GM06990 (cell line): ENCODE measurements around the gene PHB1.

Experiments
- DNase-seq: peaks from one replicate; pipeline ENCODE4 v3.0.0-alpha.2; 2011; ENCODE audit not compliant: insufficient read length; ENCODE audit errors: extremely low read depth
- H3K27me3 ChIP-seq: replicated peaks from 2 replicates; pipeline ENCODE4 v1.6.0; 2011; ENCODE audit warnings: low read length; ENCODE audit not compliant: control insufficient read depth, insufficient read depth
- H3K36me3 ChIP-seq: 2 replicates; pipeline ENCODE4 v1.5.1; 2011; ENCODE audit warnings: low read length; ENCODE audit not compliant: control insufficient read depth, insufficient read depth
- H3K4me3 ChIP-seq: replicated peaks from 2 replicates; pipeline ENCODE4 v1.5.1; 2011; ENCODE audit warnings: low read depth, mild to moderate bottlenecking, control low read depth, low read length
- CTCF ChIP-seq: IDR thresholded peaks from 2 replicates; pipeline ENCODE4 v1.5.1; 2011; ENCODE audit warnings: low read length, control low read depth, mild to moderate bottlenecking, inconsistent platforms; ENCODE audit not compliant: insufficient read depth, poor library complexity, severe bottlenecking

The PHB1 gene

DNA sequence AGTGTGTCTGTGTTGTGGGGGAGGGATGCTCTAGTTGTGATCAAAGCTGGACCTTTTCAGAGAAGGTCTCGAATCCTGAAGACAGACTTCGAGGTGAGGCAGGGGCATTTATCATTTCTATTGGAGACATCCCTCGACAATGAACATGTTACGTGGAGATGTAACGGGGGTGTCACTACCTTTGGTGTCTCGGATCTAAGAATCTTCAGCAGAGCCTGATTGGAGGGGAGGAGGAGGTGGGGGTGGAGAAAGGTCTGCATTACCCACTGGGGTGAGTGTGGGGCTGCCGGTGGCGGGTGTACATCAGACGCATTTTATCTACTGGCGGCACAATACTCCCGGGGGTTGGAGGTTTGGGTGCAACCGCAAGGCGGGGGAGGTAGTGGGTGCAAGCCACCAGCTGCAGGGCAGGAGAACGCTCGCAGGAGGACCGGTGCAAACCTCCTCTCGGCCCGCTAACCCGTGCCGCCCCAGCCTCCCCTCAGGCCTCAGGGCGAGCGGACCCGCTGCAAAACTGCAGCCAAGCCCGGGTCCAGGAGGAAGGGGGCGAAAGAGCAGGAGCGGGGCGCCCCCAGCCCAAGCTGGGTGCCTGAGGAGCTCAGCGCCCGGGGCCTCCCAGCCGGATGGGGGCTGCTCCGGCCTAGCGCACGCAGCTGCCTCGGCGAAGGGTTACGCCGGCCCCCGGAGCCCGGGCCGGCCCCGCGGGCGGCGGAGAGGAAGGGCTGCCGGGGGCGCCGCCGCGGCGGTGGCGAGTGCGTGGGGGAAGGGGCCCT lies 53.4 kb downstream of the PHB1 start:
- Histone ChIP-seq H3K36me3 (no peaks in the 10 kb centered on the region; the same call in 1 of the 2 replicates), H3K4me3 (peak overlapping the region; percentile 89), H3K27me3 (no peaks in the 10 kb centered on the region)
- no peak for TF ChIP-seq CTCF
- peak; percentile 81 for DNase-seq

GRCh38 chr17:49360796-49361128 lies 53.9 kb downstream of the PHB1 start:
- no peak for DNase-seq
- no peaks in the 10 kb centered on the region; the same call in 1 of the 2 replicates for H3K36me3 ChIP-seq
- H3K27me3 ChIP-seq, result no peaks in the 10 kb centered on the region
- TF ChIP-seq CTCF, result no peak
- peak overlapping the region; percentile 89 for H3K4me3 ChIP-seq

- TF ChIP-seq CTCF, result no peak
- no peaks in the 10 kb centered on the region for H3K27me3 ChIP-seq
- H3K4me3 ChIP-seq, result peak overlapping the region; percentile 89
- H3K36me3 ChIP-seq, result no peaks in the 10 kb centered on the region
- DNase-seq, result no peak
These were observed 54.5 kb downstream of the PHB1 start for GRCh38 chr17:49359990-49360795.

DNA sequence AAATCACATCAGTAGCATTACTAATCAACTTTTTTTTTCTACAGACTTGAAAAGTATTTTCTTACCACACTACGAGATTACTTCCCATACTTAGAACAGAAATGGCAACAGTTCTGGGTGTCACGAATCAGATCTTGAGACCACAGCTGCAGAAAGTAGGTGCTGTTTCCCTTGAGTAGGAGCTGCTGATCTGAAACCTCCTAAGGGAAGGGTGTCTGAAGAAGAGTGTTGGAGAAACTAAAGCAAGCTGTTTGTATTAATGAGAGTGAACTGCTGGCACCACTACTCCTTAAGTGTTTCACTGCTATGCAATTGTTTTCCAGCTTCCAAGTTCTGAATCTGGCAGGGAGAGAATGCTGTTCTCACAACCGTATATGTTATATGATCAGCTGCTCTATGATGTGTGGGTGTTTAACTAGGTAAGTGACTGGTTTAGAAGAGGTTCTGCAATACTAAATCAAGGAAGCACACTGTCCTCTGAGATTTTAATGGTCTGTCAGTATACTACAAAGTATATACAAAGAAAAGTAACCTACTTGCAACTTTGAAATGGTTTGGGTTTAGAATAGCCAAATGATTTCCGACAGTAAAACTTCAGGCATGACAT lies 55.9 kb downstream of the PHB1 start:
- DNase-seq, result peak; percentile 24
- no peak for TF ChIP-seq CTCF
- Histone ChIP-seq H3K4me3 (peak overlapping the region; percentile 27; the same call in 1 of the 2 replicates), H3K27me3 (no peaks in the 10 kb centered on the region), H3K36me3 (no peaks in the 10 kb centered on the region)

- Histone ChIP-seq H3K36me3 (no peaks in the 10 kb centered on the region), H3K27me3 (no peaks in the 10 kb centered on the region), H3K4me3 (no peak overlapping the region)
- DNase-seq, result no peak
- no peak for TF ChIP-seq CTCF
These were observed 57.2 kb downstream of the PHB1 start for GRCh38 chr17:49357516-49357915.
